Activated naive CD8-positive, alpha-beta T cell treated with anti-CD3 and anti-CD28 coated beads for 36 hours (primary cell): Measurements from ENCODE around the gene PLA1A. TPM values are rescaled to one million over a fixed set of nuclear protein-coding genes. Genes with fewer than 3 reads are reported as not detected.

Experiments used
- DNase-seq: peaks from one replicate; pipeline ENCODE4 v3.0.0; 2021
- H3K27ac Mint-ChIP-seq: one replicate; pipeline ENCODE4 v1.8.0; 2022; ENCODE audit warnings: mild to moderate bottlenecking, moderate library complexity, mixed read lengths
- H3K27me3 Mint-ChIP-seq: one replicate; pipeline ENCODE4 v1.8.0; 2022; ENCODE audit warnings: mild to moderate bottlenecking, mixed read lengths
- H3K36me3 Mint-ChIP-seq: one replicate; pipeline ENCODE4 v1.8.0; 2021; ENCODE audit warnings: mild to moderate bottlenecking, mixed read lengths
- H3K4me1 Mint-ChIP-seq: one replicate; pipeline ENCODE4 v1.8.0; 2021; ENCODE audit warnings: mixed read lengths
- H3K4me3 Mint-ChIP-seq: one replicate; pipeline ENCODE4 v1.8.0; 2022; ENCODE audit warnings: mild to moderate bottlenecking, moderate library complexity, mixed read lengths
- H3K9me3 Mint-ChIP-seq: one replicate; pipeline ENCODE4 v1.8.0; 2022; ENCODE audit warnings: mixed read lengths
- total RNA-seq, 2 experiments: library from RNA; stranded (reverse); gene quantifications; one replicate each; pipeline ENCODE4 v1.2.3, GENCODE V29; 2021

PLA1A gene
- total RNA-seq, 2 experiments from 2014 or later = not detected

DNA sequence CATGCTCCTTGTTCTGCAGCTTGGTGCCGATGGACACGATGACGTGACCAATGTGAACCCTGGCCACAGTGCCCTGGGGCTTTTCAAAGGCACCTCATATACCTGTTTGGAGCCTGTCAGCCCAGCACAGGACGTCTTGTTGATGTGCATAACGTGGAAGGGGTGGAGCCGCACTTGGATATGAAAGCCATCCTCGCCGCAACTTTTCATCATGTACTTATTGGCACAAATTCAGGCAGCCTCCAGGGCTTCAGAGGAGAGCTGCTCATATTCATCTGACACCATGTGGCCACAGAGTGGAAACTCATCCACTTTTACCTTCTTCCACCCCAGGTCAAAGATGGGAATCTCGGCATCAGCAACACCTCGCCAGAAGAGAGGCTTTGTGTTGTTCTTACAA, 38.0 kb downstream of the PLA1A start:
- peaks cover 3% of the 10 kb centered on the region for H3K9me3 Mint-ChIP-seq
- no peak for DNase-seq
- no peak overlapping the region for H3K4me3 Mint-ChIP-seq
- peaks cover 23% of the 10 kb centered on the region for H3K4me1 Mint-ChIP-seq
- H3K27ac Mint-ChIP-seq = no peak overlapping the region
- H3K27me3 Mint-ChIP-seq = no peaks in the 10 kb centered on the region
- peaks cover 25% of the 10 kb centered on the region for H3K36me3 Mint-ChIP-seq

DNA sequence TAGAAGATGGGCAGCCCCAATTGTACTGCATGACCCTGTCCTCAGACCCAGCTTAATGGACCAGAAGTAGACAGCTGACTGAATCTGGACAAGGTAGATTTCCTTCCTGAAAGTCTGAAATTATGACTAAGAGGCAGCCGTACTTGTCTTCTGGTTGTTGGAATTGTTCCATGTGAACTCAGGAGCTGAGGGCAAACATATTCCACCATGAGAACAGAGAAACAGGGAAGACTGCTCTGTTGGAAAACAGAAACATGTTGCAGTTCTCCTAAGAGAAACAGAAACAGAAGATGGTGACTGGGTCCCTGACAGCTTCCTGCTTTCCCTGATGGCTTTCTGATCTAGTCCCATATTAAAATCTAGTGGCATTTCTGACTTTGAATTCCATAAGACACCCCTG, 38.6 kb downstream of the PLA1A start:
- Mint-ChIP-seq H3K4me3 (no peak overlapping the region), H3K27me3 (no peaks in the 10 kb centered on the region), H3K4me1 (peaks cover 23% of the 10 kb centered on the region), H3K9me3 (peaks cover 5% of the 10 kb centered on the region), H3K36me3 (peaks cover 29% of the 10 kb centered on the region), H3K27ac (no peak overlapping the region)
- no peak for DNase-seq

DNA sequence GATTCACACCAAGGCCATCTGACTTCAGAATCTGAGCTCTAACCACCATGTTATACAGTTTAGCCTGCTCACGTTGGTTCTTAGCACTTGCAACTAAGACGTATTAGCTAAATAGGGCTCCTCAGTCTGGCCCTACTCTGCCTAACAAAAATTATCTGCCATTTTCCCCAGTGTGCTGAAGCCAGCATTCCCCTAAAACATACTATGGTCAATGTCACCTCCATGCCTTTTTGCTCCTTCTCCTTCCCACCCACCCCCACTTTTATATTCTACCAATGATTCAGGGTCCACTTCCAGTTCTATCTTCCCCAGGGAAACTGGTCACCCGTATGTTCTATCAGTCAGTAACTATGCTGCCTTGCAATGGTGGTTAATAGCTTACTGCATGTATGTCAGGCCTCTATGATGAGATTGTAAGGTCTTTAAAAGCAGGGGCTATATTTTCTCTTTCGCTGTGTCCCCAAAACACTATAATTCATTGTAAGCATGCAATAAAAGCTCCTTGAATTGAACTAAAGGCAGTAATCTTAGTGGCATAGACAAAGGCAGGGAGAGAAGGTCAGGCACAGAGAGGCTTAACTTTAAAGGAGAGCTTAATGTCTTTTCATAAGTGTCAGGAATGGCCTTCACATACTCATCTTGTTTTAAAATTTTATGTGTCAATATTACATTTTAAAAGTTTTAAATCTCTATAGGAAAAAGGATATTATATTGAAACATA, 39.4 kb downstream of the PLA1A start:
- no peak for DNase-seq
- H3K4me1 Mint-ChIP-seq = peaks cover 23% of the 10 kb centered on the region
- no peak overlapping the region for H3K4me3 Mint-ChIP-seq
- no peaks in the 10 kb centered on the region for H3K27me3 Mint-ChIP-seq
- H3K27ac Mint-ChIP-seq = no peak overlapping the region
- peaks cover 35% of the 10 kb centered on the region for H3K36me3 Mint-ChIP-seq
- H3K9me3 Mint-ChIP-seq = peaks cover 8% of the 10 kb centered on the region

DNA sequence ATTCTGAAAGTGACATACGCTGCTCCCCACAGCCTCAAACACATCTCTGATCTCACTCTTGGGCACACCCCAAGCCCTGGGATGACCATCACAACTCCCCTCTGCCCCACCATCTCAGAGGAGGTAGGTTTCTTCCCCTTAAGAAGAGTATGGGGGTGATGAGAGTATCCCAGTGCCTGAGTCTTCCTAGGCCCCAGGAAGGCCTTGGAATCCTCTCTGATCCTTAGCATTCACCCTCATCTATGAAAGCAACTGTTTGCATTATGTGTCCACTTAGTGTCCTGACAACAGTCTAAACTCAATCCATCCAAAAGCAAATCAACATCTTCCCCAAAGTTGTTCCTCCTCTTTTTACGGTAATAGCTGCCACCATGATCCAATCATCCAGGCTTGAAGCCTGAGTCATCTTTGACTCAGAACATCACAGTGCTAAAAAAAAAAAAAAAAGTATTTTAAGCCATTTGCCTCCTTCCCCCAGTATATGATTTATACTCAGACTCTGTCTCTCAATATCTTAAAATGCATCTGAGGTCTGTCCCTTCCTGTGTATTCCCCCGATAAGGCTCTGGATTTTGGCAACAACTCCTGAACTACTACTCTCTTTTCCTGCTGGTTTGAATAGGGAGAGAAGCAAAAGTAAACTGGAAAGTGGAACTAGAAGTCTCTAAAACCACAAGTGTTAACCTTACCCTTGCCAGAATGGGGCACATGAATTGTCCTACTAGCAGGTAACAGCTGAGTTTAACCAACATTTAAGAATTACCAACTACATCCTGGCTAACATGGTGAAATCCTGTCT, 40.2 kb downstream of the PLA1A start:
- no peaks in the 10 kb centered on the region for H3K27me3 Mint-ChIP-seq
- peak overlapping the region; percentile 37 for H3K4me3 Mint-ChIP-seq
- H3K36me3 Mint-ChIP-seq = peaks cover 38% of the 10 kb centered on the region
- DNase-seq = peak; percentile 6
- peaks cover 31% of the 10 kb centered on the region for H3K4me1 Mint-ChIP-seq
- peak overlapping the region; percentile 94 for H3K27ac Mint-ChIP-seq
- H3K9me3 Mint-ChIP-seq = peaks cover 8% of the 10 kb centered on the region

DNA sequence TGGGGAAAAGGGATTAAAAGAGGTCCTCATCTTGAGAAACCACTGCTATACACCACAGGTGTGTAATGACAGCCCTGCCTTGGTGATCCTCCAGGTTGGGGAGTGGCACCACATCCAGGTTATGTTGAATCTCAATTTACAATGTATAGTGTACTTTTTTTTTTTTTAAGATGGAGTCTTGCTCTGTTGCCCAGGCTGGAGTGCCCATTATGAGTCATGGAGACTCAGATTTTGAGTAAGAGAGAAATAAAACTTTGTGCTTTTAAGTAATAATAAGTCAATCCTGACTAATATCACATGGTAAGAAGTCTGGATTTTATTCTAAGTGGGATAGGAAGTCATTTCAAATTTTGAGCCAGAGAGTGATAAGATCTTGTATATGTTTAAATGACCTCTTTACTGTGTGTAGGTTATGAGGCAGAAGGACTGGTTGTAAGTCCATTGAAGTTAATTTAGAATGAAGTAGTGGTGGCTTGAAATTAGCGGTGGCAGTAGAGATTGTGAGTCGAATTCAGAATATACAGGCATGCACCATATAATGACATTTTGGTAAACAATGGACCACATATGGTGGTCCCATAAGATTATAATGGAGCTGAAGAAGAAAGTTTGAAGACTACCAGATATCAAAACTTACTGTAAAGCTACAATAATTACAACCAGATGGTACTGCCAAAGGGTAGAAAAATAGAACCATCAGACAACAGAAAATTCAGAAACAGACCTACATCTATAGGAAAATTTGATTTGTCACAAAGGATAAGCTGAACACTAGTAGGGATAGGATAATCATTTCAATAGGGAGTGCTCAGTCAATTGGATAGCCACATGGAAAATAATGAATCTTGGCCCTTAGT, 42.0 kb downstream of the PLA1A start:
- H3K27ac Mint-ChIP-seq = peak overlapping the region; percentile 94
- DNase-seq = no peak
- peaks cover 8% of the 10 kb centered on the region for H3K9me3 Mint-ChIP-seq
- H3K4me1 Mint-ChIP-seq = peaks cover 37% of the 10 kb centered on the region
- H3K27me3 Mint-ChIP-seq = no peaks in the 10 kb centered on the region
- H3K36me3 Mint-ChIP-seq = peaks cover 38% of the 10 kb centered on the region
- H3K4me3 Mint-ChIP-seq = no peak overlapping the region

DNA sequence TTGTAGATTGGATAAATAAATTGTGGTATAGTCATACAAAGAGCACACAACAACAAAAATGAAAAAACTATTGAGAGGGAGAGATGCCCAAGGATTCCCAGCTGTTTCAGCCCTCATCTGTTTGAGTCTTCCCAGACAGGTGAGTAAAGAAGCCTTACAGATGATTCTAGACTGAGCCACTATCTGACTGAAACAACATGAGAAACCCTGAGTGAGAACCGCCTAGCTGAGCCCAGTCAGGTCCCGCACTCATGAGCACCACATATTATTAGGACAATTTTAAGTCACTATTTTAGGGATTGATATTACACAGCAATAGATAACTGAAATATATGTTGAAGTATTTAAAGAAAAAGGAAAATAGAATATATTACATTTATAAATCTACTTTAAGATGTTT, 43.7 kb downstream of the PLA1A start:
- H3K9me3 Mint-ChIP-seq = peaks cover 8% of the 10 kb centered on the region

DNA sequence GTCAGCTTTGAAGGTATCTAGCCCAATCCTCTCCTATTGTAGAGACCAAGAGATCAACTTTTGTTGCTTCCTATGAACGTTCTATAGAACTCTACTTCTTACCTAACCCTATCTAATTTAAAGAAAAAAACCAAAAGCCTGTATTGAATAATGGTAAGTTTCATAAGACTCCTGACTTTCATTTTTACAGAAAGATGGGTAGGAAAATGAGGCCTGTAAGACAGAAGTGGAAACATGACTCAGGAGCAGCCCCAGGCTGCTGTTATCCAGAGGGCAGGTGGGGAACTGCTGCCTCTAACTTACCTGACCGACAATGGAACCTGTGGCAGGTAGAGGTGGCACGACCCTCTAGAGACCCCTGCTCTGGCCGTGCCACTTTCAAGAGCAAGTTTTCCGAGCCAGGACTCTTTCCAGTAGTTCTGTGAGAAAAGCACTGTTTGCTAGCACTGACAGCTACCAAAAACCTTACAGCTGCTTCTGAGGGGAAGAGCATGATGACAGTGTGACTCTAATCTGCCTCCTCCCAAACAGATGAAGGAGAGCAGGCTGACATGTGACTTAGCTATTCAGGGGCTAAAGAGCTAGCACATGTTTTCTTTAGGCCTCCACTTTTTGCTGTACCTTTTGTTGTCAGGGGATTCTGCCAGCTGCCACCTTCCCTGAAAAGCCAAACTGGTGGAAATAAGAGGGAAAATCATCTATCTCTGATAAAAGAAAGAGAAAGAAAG, 45.2 kb downstream of the PLA1A start:
- H3K9me3 Mint-ChIP-seq = peaks cover 8% of the 10 kb centered on the region
- H3K4me3 Mint-ChIP-seq = no peak overlapping the region
- DNase-seq = no peak
- H3K4me1 Mint-ChIP-seq = peaks cover 33% of the 10 kb centered on the region
- H3K27ac Mint-ChIP-seq = no peak overlapping the region
- no peaks in the 10 kb centered on the region for H3K27me3 Mint-ChIP-seq
- peaks cover 36% of the 10 kb centered on the region for H3K36me3 Mint-ChIP-seq

More for the DNA sequence above, 43.7 kb downstream of the PLA1A start:
- peaks cover 37% of the 10 kb centered on the region for H3K4me1 Mint-ChIP-seq
- no peaks in the 10 kb centered on the region for H3K27me3 Mint-ChIP-seq
- H3K4me3 Mint-ChIP-seq = no peak overlapping the region
- H3K27ac Mint-ChIP-seq = no peak overlapping the region
- DNase-seq = no peak
- H3K36me3 Mint-ChIP-seq = peaks cover 38% of the 10 kb centered on the region

DNA sequence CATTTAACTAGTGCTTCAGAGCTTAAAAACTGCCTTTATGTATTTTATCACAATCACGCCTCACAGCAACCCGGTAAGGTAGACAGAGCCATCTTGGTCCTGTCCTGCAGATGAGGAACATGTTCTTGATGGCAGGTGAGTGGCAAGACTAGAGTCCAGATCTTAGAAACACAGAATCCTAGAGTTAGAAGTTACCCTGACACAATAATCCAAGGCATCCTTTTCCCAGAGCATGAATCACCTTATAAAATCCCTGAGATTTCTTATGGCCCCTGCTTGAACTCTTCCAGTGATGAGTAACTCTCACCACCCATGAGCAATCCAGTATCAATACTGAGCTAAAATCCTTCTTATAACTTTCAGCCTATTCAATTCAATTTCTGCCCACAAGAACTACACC, 45.8 kb downstream of the PLA1A start:
- H3K9me3 Mint-ChIP-seq = peaks cover 8% of the 10 kb centered on the region
- peaks cover 31% of the 10 kb centered on the region for H3K36me3 Mint-ChIP-seq
- no peak overlapping the region for H3K4me3 Mint-ChIP-seq
- H3K27me3 Mint-ChIP-seq = no peaks in the 10 kb centered on the region
- DNase-seq = no peak
- H3K27ac Mint-ChIP-seq = no peak overlapping the region
- H3K4me1 Mint-ChIP-seq = peaks cover 28% of the 10 kb centered on the region

DNA sequence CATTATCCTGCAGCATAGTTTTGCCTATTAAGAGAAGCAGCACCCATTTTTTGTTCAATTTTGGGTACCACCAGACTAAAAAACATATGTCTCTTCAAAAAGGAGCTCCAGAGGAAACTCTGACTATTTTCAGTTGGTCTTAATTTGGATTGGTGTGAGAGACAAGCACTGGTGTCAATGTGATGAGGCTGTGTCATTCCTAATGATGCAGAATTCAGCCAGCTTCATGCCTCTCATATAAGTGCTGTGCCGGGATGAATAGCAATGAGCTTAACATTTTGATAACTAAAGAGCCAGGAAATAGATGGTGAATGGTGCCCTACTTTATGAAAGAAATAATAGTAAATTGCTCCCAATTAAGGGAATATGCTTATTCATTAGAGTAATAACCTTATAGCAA, 46.8 kb downstream of the PLA1A start:
- DNase-seq = no peak
- Mint-ChIP-seq H3K9me3 (peaks cover 8% of the 10 kb centered on the region), H3K27me3 (no peaks in the 10 kb centered on the region), H3K36me3 (peaks cover 24% of the 10 kb centered on the region), H3K4me3 (no peak overlapping the region), H3K4me1 (peaks cover 18% of the 10 kb centered on the region), H3K27ac (no peak overlapping the region)

DNA sequence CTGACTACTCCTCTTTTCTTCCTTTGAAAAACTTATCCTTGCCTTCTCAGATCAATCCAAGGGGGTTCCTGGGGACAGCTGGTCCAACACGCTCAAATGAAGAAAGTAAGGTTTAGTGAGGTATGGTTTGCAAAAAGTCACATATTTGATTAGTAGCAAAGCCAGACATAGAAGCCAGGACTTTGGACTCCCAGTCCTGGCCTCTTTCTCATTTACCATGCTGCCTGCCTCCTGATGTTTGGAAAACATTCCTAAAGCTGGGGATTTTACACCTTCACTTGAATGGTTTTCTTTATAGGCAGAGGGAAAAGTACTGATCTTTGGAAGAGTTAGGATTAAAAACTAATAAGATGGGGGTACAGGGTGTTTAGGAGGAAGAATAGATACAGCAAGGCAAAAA, 48.1 kb downstream of the PLA1A start:
- no peak overlapping the region for H3K27ac Mint-ChIP-seq
- peaks cover 5% of the 10 kb centered on the region for H3K9me3 Mint-ChIP-seq
- DNase-seq = no peak
- H3K4me3 Mint-ChIP-seq = no peak overlapping the region
- H3K36me3 Mint-ChIP-seq = peaks cover 13% of the 10 kb centered on the region
- H3K27me3 Mint-ChIP-seq = no peaks in the 10 kb centered on the region
- peaks cover 14% of the 10 kb centered on the region for H3K4me1 Mint-ChIP-seq

DNA sequence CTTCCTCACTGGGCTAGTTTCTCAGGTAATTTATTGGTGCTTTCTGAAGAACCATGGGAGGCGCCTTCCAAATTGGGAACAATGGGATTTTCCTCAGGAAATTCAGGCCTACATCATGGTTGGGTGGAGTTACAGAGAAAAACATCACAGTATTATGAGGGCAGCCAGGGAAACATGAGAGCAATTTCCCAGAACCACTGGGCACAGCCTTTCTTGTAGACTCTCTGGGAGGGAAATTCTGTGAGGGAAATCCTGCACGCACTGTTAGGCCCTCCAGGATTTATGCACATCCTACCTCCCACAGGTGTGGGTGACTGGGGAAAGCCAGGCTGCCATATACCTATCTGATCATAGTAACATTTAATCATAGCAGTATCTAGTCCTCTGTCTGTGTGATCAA, 49.5 kb downstream of the PLA1A start:
- Mint-ChIP-seq H3K4me3 (no peak overlapping the region), H3K27ac (no peak overlapping the region), H3K9me3 (no peaks in the 10 kb centered on the region), H3K27me3 (no peaks in the 10 kb centered on the region), H3K4me1 (peaks cover 14% of the 10 kb centered on the region), H3K36me3 (peaks cover 2% of the 10 kb centered on the region)
- DNase-seq = no peak

DNA sequence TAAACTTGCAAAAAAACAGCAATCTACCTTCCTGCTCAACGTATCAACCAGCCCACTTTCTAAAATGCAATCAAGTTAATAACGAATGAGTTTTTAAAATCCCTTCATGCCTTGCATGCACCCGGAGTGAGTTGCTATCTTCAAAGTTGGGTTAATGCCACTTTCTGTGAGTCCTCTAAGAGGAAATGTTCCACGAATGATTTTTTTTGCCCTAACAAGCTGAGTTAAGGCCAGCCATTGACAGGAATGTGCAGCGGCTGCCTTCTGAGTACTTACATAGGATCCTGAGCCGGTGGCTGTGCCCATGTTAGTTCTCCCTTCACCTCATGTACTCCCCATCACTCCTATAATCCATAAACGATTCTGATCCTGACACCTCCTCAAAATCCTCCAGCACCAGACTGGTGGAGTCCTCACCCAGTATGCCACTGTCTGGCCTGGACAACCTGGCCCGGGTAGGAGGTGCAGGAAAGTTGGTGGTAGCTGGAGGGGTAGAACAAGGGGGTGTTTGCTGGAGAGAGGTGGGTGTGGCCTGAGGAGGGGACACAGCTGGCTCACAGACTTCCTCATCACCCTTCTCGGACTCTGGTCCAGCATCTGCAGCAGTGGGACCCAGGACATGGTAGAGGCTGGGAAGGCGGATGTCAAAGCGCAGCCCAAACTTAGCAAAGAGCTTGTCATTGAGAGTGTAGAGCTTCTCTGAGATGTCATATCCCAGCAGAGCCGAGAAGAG, 50.3 kb downstream of the PLA1A start:
- no peak for DNase-seq
- no peaks in the 10 kb centered on the region for H3K27me3 Mint-ChIP-seq
- no peaks in the 10 kb centered on the region for H3K9me3 Mint-ChIP-seq
- no peaks in the 10 kb centered on the region for H3K36me3 Mint-ChIP-seq
- no peak overlapping the region for H3K4me3 Mint-ChIP-seq
- no peak overlapping the region for H3K27ac Mint-ChIP-seq
- H3K4me1 Mint-ChIP-seq = peaks cover 5% of the 10 kb centered on the region

DNA sequence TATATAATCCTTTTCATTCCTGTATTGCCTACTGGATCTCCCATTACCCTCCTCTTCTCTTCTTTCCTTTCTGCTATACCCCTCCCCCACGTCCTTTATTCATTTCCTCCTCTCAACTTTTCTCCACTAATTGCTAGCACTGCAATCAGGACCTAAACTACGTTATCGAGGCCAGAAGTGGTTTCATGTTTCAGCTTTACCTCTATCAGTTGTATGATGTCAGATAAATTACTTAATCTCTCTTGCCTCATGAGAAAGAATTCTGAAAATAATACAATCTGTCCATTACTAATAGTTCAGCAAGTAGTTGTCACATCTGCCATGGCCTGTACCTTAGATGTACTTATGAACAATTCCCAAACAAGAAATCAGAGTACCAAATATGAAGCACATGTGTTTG, 52.1 kb downstream of the PLA1A start:
- Mint-ChIP-seq H3K4me3 (no peak overlapping the region), H3K27ac (no peak overlapping the region), H3K27me3 (no peaks in the 10 kb centered on the region), H3K9me3 (no peaks in the 10 kb centered on the region), H3K36me3 (no peaks in the 10 kb centered on the region), H3K4me1 (no peaks in the 10 kb centered on the region)
- DNase-seq = no peak
